Stimulated activated CD4-positive, alpha-beta T cell treated with anti-CD3 and anti-CD28 coated beads, Interleukin-4, amount 100 ng/mL, for 4 hours (primary cell): ENCODE data around the gene ZNF470.
A peak's percentile ranks its signal among the peaks of the same experiment; 100 is the strongest.

Experiments used
- DNase-seq, 2 experiments: peaks; one replicate each; pipeline ENCODE4 v3.0.0-alpha.2; 2020

The ZNF470 gene

DNA sequence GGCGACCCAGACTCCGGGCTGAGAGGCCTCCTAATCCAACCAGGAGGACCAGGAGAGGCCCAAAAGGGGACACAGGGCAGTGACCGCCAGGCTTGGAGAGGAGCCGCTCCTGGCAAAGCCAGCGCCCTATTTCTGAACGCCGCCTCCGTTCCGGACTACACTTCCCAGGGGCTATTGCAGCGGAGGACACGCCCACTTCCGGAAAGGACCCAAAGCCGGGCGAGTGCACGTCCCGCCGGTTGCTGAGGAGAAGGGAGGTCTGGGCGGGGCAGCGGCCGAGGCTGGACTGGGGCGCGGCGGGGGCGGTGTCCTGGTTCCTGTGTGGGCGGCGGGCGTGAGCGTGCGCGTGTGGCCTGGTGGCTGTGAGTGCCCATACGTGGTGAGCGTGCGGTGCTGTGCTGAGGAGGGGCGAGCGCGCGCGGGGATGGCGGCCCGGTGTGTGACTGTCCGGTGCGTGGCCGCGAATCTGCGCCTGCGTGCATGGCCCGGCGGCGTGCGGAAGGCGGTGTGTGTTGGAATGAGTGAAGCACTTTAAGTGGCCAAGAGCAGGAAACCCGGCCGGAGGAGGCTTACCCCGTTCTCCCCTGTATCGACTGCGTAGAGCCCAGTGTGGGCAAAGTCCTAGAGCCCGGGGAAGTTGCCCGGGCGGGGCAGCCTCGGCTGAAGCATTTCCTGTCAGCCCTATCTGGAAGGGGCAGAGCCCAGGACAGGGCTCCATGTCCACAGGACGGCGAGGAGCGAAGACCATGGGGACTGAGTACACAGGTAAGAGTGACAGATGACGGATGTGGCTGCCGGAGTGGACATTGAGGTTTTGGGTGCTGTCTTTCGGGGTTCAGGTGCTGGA, at the start of gene ZNF470:
Gene ZNF470 (plus strand): TSS at position 195 of the 847 bp plus-strand sequence. CDS start 2,844 bp downstream, outside the sequence.
- peak; percentile 83 to 84 for DNase-seq

DNA sequence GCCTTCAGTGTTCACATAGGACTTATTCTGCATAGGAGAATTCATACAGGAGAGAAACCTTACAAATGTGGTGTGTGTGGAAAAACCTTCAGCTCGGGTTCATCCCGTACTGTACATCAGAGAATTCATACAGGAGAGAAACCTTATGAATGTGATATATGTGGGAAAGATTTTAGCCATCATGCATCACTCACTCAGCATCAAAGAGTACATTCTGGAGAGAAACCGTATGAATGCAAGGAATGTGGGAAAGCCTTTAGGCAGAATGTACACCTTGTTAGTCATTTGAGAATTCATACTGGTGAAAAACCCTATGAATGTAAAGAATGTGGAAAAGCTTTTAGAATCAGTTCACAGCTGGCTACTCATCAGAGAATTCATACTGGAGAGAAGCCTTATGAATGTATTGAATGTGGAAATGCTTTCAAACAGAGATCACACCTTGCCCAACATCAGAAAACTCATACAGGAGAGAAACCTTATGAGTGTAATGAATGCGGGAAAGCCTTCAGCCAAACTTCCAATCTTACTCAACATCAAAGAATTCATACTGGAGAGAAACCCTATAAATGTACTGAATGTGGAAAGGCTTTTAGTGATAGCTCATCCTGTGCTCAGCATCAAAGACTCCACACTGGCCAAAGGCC, 41.9 kb upstream of the ZNF470 start:
- DNase-seq = no peak

DNA sequence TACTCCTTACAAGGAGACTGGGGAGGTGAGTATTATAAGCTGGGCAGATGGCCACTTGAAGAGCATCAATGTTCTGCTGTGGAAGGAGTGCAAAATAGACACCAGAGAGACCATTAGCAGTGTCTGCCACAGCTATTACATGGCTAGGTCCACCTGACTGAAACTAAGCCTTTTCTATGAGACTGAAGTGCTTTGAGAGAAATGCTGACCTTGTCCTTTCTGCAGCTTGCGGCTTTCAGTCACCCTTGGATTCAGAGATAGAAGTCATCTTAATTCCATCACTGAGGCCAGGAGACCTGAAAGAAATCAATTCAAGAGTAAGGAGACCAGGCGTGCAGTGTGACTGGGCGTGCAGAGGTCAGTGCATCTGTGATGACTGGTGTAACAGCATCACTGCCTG, 29.8 kb upstream of the ZNF470 start:
- DNase-seq = no peak

DNA sequence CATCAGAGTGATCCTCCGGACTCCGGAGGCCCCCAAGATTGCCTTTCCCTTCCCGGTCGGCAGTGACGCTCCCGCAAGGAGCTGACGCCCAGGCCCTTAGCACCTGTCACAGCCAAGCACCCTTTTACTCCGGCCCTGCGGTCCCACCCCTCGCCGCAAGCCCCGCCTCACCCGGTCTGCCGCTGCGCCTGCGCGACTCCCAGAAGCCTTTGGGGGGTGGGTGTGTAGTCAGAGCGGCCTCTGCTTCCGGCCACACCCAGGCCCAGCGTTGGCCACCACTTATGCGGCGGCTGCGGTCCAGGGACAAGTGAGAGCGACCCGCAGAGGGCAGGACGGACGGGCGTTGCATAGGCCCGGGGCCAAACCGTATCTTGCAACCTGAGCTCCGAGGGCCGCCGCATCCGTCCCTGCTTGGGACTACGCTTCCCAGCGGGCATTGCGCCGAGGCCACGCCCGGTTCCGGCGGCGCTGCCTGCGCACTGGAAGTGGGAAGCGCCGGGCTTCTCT, 29.0 kb upstream of the ZNF470 start:
- DNase-seq = peak; percentile 86 to 90

DNA sequence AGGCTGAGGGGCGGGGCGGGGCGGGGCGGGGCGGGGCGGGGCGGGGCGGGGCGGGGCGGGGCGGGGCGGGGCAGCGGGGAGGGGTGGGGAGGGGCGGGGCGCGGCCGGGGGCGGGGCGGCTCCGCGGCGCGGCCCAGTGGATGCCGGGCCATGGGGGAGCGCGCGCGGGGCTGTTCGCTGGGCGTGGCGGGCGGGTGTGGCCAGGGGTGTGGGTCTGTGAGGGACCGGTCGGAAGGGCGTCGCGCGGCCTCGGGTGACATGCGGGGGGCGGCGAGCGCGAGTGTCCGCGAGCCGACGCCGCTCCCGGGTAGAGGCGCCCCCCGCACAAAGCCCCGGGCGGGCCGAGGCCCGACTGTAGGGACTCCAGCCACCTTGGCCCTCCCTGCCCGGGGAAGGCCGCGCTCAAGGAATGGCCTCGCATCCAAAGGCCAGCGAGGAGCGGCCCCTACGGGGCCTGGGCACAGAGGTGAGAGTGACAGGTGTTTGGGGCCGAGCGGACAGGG, 28.5 kb upstream of the ZNF470 start, which contains the start of gene ZFP28:
Gene ZFP28 (plus strand): TSS at position 188 of the 503 bp plus-strand sequence. CDS start 71 bp downstream, at position 259.
- peak in 1 of 2 experiments; percentile 72 for DNase-seq

DNA sequence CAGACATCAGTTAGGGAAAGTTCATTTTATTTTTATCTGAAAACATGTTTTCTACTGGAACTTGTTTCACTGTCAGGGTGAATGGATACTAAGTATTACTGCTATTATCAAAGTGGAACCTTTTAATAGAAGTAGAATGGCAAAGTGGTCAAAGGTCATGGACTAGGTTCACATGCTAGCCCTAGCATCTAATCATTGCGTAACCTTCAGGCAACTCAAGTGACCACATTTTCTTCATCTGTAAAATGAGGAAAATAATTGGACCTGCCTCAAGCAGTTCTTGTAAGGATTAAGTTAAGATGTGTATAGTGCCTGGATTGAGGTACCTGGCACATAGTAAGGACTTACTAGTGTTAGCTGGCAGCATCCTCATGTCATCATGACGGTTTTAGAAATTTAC, 23.5 kb upstream of the ZNF470 start:
- DNase-seq = no peak

DNA sequence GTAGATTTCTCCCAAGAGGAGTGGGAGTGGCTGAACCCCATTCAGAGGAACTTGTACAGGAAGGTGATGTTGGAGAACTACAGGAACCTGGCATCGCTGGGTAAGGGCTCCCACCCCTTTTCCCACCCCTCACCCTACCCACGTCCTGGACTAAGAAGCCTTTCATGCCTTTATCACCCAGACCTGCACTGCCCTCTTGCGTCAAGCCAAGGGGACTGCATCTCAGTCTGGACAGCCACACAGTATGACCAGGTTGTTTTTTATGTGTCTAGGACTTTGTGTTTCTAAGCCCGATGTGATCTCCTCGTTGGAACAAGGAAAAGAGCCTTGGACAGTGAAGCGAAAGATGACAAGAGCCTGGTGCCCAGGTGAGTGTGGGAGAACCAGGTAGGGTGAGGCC, 19.7 kb upstream of the ZNF470 start:
- DNase-seq = no peak

DNA sequence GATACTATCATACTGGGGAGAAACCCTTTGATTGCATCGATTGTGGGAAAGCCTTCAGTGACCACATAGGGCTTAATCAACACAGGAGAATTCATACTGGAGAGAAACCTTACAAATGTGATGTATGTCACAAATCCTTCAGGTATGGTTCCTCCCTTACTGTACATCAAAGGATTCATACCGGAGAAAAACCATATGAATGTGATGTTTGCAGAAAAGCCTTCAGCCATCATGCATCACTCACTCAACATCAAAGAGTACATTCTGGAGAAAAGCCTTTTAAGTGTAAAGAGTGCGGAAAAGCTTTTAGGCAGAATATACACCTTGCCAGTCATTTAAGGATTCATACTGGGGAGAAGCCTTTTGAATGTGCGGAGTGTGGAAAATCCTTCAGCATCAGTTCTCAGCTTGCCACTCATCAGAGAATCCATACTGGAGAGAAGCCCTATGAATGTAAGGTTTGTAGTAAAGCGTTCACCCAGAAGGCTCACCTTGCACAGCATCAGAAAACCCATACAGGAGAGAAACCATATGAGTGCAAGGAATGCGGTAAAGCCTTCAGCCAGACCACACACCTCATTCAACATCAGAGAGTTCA, 12.9 kb upstream of the ZNF470 start:
- DNase-seq = no peak

DNA sequence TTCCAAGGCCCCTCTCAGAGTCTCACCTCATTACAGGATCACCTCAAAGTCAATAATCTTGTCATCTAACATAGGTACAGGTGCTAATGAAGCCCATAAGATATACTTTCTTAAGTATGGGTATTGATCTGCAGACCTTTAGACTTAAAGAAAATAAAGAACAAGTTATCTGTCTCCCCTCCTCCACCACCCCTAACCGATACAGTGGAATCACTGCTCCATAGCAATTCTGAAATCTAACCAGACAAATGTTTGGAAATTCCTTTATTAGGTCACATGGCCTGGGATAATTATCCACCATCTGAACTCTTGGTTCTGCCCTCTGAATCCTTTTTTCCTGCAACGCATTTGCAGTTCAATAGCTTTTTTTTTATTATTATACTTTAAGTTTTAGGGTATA, 4.5 kb upstream of the ZNF470 start:
- DNase-seq = no peak

DNA sequence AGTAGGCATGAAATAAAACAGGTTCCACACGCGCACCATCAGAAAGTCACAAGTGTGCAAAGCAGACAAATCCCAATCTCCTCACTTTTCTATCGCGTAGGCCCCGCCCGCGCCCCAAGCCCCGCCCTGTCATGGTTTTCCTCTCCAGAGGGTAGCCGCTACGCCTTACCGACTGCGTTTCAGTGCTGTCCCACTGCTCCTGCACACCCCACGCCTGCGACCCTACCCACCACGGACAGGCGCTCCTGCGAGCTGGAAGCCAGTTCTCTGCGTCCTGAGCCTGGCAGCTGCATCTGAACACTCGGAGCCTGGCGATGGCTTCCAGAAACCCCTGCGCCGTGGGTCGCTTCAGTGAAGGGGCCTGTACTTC, 379 bp upstream of the ZNF470 start:
- DNase-seq = peak; percentile 22 to 44

DNA sequence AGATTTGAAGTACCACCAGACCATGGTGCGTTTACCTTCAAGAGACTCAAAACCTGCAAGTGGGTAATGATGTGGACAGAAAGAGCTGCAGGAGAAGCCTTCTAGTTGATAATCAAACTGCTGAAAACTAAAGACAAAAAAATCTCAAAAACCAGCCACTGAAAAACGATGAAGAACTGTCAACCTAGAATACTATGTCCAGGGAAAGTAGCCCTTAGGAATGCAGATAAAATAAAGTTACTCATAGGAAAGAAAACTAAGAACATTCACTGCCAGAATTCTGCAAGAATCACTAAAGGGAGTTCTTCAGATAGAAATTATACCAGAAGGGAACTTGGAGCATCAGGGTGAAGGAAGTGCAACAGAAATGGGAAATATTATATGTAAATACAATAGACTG, 5.3 kb downstream of the ZNF470 start:
- no peak for DNase-seq

DNA sequence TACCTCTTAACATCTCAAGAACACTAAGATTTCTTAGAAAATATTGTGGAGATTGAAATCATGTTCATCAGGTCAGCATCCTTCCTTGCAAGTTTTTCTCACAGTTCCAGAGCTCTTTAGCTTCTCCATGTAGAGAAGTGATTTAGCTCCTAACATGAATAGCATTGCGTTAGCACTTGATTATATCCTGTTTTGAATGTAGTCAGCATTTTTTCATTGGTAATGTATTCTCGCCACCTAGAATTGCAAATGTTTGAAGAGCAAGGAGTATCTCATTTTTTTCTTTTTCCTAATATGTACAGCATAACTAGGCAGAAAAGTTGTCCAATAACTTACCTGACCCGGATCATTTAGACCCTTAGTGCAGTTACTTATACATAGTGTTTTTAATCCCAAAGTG, 6.6 kb downstream of the ZNF470 start:
- no peak for DNase-seq

DNA sequence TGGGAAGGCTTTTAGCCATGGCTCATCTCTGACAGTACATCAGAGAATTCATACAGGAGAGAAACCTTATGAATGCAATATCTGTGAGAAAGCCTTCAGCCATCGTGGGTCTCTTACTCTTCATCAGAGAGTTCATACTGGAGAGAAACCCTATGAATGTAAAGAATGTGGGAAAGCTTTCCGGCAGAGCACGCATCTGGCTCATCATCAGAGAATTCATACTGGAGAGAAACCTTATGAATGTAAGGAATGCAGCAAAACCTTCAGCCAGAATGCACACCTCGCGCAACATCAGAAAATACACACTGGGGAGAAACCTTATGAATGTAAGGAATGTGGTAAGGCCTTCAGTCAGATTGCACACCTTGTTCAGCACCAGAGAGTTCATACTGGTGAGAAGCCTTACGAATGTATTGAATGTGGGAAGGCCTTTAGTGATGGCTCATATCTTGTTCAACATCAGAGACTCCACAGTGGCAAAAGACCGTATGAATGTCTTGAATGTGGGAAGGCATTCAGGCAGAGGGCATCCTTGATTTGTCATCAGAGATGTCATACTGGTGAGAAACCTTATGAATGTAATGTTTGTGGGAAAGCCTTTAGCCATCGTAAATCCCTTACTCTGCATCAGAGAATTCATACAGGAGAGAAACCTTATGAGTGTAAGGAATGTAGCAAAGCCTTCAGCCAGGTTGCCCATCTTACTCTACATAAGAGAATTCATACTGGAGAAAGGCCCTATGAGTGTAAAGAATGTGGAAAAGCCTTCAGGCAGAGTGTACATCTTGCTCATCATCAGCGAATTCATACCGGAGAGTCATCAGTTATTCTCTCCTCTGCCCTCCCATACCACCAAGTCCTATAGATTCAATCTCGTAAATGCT, 10.7 kb downstream of the ZNF470 start:
- no peak for DNase-seq

DNA sequence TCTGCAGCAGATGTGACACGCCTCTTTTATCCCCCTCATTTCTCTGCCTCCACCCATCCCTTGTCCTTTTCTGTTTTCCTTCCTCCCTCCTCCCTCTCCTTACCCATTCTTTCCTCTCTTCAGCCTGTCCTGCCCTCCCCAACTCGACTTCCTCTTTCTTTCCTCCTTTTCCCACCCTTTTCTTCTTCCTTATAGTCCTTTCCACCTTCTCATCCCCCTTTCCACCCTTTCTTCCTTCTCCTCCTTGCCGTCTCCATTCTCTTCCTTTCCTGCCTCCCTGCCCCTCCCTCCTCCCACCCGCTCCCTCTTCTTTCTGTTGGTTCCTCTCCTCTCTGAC, 27.1 kb downstream of the ZNF470 start:
- no peak for DNase-seq

DNA sequence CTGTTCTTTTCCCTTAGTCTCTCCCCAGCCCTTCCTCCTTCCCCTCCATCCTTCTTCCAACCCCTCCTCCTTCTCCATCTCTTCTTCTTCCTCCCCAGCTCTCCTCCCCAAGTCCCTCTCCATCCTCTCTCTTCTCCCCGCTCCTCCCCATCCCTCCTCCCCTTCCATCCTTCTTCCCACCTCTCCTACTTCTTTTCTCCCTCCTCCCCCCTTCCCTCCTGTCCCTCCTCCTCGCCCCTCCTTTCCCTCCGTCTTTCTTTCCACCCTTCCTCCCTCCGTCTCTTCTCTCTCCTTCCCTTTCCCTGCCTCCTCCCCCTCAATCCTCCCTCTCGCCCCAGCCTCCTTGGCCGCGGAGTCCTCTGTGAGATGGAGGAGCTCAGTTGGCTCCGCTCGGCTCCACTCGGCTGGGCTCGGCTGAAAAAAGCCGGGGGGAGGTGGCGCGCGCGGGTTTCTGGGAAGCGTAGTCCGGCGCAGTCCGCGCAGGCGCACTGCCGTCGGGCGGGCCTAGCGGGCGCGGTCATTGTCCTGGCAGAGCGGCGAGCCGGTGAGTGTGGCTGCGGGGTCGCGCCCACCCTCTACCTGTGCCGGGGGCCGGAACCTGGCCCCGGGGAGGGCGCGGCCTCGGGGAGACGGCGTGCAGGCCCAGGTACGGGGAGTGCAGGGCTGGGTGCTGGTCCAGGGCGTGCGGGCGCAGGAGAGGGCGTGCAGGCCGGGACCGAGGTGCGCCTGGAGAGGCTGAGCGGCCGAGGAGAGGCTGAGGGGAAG, 27.7 kb downstream of the ZNF470 start, which contains the start of gene ZNF71:
Gene ZNF71 (plus strand): TSS at position 520 of the 765 bp plus-strand sequence. CDS start 6,257 bp downstream, outside the sequence.
- DNase-seq = peak; percentile 85 to 91

DNA sequence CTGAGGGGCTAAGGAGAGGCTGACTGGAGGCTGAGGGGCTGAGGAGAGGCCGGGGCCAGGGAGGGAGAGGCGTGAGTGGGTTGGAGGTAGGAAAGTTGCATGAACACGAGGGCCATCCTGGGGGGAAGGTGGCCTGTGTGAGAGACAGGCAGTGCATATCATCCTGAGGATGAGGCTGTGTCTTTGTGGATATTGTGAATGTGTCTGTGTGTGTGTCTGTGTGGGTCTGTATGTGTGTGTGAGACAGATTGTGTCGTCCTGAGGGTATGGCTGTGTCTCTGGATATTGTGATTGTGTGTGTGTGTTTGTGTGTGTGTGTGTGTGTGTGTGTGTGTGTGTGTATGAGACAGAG, 28.3 kb downstream of the ZNF470 start:
- no peak for DNase-seq

DNA sequence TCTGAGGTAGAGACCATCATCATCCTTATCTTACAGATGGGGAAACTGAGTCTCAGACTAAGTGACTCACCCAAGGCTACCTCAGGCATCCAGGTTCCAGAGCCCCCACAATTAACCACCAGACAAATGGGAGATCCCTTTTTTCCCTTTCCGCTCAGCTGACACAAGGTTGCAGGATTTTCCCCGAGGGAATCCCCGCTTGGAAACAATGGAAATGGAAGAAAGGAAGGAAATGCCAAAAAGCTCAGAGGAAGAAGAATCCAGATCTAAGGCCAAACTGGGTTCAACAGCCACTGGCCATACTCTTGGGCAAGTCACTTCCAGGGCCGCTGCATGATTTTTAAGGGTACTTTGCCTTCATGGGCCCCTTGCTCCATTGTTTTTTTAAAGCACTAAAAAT, 29.4 kb downstream of the ZNF470 start:
- no peak for DNase-seq

DNA sequence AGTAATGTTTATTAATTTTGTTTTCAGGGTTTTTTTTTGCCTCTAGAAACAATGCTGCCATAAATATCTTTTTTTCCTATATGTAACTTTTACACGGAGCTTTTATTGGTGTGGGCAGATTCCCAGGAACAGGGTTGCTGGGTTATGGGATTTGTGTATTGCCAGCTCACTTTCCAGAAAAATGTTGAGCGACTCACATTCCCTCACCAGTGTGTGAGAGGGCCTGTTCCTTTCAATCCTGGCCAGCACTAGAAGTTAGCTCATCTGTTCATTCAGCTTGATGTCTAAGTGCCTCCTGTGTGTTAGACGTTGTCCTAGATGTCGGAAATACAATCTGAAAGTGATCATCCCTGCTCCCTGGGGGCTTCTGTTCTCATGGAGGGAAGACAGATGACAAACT, 30.4 kb downstream of the ZNF470 start:
- no peak for DNase-seq

DNA sequence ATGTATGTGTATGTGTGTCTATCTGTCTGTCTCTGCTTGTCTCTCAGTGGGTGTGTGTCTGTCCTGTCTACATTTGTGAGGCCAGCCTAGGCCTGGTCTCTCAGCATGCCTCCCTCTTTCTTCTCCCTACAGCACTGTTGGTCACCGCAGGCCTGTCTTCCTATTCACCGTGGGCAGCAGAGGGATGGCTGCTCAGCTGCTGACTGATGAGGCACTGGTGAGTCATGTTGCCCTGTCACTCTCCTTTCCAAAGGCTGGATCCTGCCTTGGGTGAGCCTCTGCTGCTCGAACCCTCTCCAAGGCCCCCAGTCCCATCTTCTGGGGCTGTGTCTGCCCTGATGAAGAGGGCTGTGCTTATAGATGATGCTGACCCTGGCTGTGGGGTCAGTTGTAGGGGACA, 34.1 kb downstream of the ZNF470 start:
- no peak for DNase-seq

DNA sequence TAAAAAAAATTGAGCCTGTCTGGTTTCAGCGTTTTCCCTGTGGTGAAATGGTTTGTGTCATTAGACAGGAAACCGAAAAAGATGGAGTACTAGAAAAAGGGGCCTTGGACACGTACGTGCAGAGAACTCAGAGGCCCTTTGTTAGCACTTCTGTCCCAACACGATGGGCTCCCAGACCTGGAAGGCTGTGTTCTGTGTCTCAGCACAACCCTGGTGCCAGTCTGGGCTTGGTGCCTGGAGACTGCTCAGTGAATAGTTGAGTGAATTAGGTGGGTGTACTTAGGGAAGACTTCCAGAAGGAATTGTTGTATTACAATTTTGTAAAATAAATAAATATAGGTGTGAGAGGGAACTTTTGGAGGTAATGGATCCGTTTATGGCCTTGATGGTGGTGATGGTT, 36.6 kb downstream of the ZNF470 start:
- DNase-seq = no peak

DNA sequence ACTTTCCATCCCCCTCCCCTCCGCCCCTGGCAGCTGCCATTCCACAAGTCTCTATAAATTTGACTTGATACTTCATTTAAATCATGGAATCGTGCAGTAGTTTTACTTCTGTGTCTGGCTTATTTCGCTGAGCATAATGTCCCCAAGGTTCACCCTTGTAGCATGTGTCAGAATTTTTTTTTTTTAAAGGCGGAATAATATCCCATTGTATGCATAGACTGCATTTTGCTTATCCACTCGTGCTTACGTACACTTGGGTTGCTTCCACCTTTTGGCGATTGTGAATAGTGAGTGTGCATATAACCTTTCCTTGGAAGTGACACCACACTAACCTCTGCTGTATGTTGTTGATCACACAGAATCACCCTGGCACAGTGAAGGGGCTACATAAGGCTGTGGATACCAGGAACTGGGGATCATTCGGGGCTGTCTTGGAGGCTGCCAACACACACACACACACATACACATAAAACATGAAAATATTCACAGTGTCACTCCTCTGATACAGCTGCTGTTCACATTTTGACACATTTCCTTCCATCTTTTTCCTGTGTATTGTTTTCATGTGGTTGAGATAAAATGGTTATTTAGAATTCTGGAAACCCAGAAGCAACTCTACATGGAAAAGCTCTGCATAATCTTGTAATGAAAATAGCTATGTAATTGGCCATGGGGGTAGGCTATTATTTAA, 41.2 kb downstream of the ZNF470 start:
- no peak for DNase-seq
